BJ (cell line): ENCODE measurements around the gene ANKRD62. TPM values are rescaled to one million over a fixed set of nuclear protein-coding genes. Genes with fewer than 3 reads are reported as not detected.

ENCODE experiments used
- CTCF ChIA-PET: fragments of 350-600 bp; formaldehyde crosslinking; extraction: SDS; loops from one replicate; lab custom pipeline; 2021; ENCODE audit warnings: antibody characterized with exemption, inconsistent platforms; lab: Yijun Ruan, JAX
- POLR2A ChIA-PET: fragments of 300-600 bp; sonication (Branson Sonifier 250); formaldehyde crosslinking; extraction: SDS; loops from one replicate; lab custom pipeline; 2021; ENCODE audit warnings: antibody characterized with exemption; lab: Charles Lee
- DNase-seq: peaks from one replicate; pipeline ENCODE4 v3.0.0-alpha.2; 2011; ENCODE audit warnings: low read depth
- H3K27me3 ChIP-seq: 2 replicates; pipeline ENCODE4 v1.6.0; 2011; ENCODE audit warnings: low read length; ENCODE audit not compliant: control insufficient read depth, insufficient read depth
- H3K36me3 ChIP-seq: 2 replicates; pipeline ENCODE4 v1.5.1; 2011; ENCODE audit warnings: low read length; ENCODE audit not compliant: control insufficient read depth, insufficient read depth
- H3K4me3 ChIP-seq: 2 replicates; pipeline ENCODE4 v1.5.1; 2011; ENCODE audit warnings: low read depth, mild to moderate bottlenecking, control low read depth, low read length
- polyA plus RNA-seq: library from polyadenylated mRNA; depleted of rRNA; stranded (reverse); fragments of >200 nt; gene quantifications from 2 replicates; pipeline ENCODE4 v1.2.3, GENCODE V29; 2011
- TF ChIP-seq, protein P1 (sequence below): IDR thresholded peaks from 2 replicates; pipeline ENCODE4 v1.5.1; 2011; ENCODE audit warnings: low read depth, mild to moderate bottlenecking, control low read depth, inconsistent platforms, low read length, moderate library complexity; ENCODE audit not compliant: insufficient read depth

ANKRD62 gene
- polyA plus RNA-seq, 1 experiment = not detected

DNA sequence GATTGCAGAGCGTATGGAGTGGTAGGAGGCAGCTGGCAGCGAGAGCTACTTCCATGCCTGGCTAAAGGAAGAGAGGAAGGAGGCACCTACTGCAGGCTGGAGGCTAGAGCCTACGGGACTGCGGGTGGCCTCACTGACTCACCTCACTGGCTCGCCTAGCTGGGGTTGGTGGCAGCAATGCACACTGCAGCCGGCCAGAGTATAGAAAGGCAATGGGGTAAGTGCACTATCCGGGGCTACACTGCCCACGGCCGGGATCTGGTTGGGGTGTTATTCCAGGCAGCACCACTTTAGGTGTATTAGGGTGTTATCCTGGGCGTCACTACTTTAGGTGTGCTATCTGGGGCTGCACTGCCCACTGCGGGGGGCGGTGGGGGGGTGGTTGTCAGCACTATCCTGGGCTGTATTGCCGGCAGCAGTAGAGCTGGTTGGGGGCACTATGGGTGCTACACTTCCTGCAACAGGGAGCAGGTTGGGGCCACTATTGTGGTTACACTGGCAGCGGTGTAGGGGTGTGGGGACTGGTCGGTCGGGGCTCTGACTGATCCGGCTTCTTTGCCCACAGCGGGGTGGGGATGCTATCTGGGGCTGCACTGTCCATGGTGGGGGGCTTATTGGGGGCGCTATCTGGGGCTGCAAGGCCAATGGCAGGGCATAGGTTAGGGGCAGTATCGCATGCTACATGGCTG is 33.3 kb upstream of the ANKRD62 start:
- Histone ChIP-seq H3K4me3 (no peak overlapping the region), H3K27me3 (no peaks in the 10 kb centered on the region), H3K36me3 (no peaks in the 10 kb centered on the region)
- no peak for DNase-seq
- TF ChIP-seq, protein P1, sequence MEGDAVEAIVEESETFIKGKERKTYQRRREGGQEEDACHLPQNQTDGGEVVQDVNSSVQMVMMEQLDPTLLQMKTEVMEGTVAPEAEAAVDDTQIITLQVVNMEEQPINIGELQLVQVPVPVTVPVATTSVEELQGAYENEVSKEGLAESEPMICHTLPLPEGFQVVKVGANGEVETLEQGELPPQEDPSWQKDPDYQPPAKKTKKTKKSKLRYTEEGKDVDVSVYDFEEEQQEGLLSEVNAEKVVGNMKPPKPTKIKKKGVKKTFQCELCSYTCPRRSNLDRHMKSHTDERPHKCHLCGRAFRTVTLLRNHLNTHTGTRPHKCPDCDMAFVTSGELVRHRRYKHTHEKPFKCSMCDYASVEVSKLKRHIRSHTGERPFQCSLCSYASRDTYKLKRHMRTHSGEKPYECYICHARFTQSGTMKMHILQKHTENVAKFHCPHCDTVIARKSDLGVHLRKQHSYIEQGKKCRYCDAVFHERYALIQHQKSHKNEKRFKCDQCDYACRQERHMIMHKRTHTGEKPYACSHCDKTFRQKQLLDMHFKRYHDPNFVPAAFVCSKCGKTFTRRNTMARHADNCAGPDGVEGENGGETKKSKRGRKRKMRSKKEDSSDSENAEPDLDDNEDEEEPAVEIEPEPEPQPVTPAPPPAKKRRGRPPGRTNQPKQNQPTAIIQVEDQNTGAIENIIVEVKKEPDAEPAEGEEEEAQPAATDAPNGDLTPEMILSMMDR = no peak
- CTCF ChIA-PET = interaction anchor here (0.6 kb wide), 1 partner anchor 22 kb away, joined by 3 read pairs; no protein-coding TSS in a partner anchor
- POLR2A ChIA-PET = no interaction called here

DNA sequence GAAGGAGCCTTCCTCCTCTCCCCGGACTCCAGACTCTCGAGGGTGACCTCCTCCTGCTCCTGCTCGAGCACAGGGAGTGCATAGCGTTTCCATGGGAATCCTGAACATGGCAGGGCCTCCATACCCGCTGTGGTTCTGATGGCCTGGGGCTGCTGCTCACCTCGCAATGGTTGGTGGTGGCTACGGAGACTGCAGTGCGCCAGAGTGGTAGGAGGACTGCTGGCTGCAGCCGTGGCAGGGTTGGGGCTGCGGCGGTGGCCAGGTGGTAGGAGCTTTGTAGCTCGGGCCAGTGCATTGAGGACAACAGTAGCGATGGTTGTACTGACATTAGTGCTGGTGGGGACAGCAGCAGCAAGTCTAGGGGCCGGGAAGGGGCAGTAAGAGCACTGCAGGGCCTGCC is 32.0 kb upstream of the ANKRD62 start:
- POLR2A ChIA-PET = no interaction called here
- no peaks in the 10 kb centered on the region for H3K36me3 ChIP-seq
- CTCF ChIA-PET = no interaction called here
- DNase-seq = no peak
- TF ChIP-seq, protein P1 = no peak
- H3K4me3 ChIP-seq = no peak overlapping the region
- H3K27me3 ChIP-seq = no peaks in the 10 kb centered on the region

DNA sequence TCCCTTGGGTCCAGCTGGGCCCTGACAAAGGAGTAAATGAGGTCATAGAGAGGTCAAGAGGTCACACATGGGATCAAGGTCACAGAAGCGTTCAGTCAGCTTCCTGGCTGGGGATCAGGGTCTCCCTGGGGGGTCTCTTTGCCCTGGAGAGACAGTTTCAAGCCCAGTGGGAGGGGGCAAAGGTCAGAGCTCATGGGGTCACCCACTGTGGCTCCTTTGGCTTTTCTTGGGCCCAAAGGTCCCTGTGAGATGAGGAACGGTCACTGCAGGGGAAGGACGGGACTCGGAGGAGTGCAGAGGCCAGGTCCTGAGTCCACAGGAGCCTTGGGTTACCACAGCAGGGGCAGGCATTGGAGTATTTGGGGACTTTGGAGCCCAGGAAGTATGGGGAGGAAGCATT is 30.7 kb upstream of the ANKRD62 start:
- Histone ChIP-seq H3K27me3 (no peaks in the 10 kb centered on the region), H3K4me3 (no peak overlapping the region), H3K36me3 (no peaks in the 10 kb centered on the region)
- TF ChIP-seq, protein P1 = no peak
- no peak for DNase-seq
- ChIA-PET POLR2A (no interaction called here), CTCF (no interaction called here)

DNA sequence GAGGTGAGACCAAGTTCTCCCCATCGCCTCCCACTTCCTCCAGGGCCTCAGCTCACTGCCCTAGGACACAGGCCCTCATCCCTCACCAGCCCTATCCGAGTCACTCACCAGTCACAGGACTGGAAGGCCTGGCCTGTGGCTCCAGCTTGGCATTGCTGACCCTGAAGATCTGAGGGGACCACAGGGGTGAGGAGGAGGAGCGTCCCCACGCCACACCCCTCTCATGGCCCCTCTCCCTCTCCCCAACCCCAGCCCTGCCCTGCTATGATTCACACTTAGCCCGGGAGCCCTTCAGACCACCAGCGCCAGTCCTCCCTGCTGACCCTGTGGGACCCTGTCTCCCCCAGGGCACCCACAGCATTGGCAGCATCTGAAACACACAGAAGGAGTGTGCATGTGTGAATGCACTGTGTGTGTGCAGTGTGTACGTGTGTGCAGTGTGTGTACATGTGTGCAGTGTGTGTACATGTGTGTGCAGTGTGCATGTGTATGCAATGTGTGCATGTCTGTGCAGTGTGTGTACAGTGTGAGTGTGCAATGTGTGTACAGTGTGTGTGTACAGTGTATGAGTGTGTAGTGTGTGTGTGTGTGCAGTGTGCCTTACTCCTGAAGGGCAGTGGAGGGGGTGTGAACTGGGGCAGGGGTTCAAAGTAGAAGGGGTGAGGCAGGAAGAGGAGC is 29.4 kb upstream of the ANKRD62 start:
- Histone ChIP-seq H3K4me3 (no peak overlapping the region), H3K27me3 (no peaks in the 10 kb centered on the region), H3K36me3 (no peaks in the 10 kb centered on the region)
- TF ChIP-seq, protein P1 = no peak
- ChIA-PET POLR2A (no interaction called here), CTCF (no interaction called here)
- no peak for DNase-seq

DNA sequence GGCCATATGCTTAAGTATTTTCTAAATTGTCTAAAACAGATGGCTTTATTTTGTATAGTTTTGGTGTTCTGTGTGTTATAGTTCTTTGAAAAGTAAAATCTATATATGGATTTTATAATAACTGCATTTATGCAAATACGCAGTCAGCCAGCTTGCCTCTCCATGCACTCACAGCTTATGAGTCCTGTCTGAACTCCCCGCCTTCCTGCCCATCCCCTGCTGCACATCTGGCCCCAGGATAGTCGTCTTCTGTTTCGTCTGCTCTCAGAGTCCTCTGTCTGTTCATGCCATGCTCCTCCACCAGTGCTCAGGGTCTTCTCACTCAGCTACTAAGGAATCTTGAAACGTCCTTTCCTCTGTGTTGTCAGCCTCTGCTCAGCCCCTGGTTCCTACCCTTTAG is 28.2 kb upstream of the ANKRD62 start:
- Histone ChIP-seq H3K36me3 (no peaks in the 10 kb centered on the region), H3K4me3 (no peak overlapping the region), H3K27me3 (no peaks in the 10 kb centered on the region)
- ChIA-PET POLR2A (no interaction called here), CTCF (no interaction called here)
- DNase-seq = no peak
- TF ChIP-seq, protein P1 = no peak
